ENCODE measurements around the gene PLD1.
"Not testable (repeated sequence)": the region's sequence is repeated elsewhere in the genome, so short reads cannot be mapped to it uniquely, and the experiment has no call there.

PLD1 gene

GRCh38 chr3:171598990-171599389 lies 211.3 kb downstream of the PLD1 start:
- no peak for FAIRE-seq

DNA sequence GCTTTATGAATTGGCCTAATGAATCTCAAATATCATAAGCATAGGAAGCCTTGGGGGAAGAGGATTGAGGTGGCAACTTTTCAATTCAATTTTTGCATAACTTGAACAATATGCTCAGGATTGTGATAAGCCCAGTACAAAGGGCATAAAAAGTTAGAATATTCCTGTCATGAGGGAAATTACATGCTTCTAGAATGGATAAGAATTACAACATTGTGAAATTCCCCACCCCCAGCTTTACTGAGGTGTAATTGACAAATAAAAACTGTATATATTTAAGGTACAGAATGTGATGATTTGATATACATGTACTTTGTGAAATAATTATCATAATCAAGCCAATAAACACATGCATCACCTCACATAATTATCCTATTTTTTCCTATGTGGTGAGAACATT lies 217.5 kb downstream of the PLD1 start:
- FAIRE-seq: no peak

- FAIRE-seq: no peak
Measured at GRCh38 chr3:171591070-171591469, 219.2 kb downstream of the PLD1 start.

DNA sequence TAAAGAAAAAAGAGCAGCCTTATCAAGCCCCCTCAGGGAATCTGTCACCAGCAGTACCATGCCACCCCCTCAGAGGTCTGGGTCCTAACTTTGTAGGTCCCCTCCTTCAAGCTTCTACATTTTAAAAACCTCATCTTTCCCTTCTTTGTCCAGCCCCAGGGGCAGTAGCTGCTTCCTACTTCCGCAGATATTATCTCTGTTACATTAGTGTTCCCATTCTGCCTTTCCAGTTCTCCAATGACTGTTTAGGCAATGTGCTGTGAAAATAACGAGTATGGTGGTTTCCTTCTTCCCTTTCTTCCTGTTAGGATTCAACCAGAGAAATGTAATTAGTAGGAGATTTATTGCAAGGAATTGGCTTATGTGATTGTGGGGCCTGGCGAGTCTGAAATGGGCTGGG lies 224.0 kb downstream of the PLD1 start:
- no peak for FAIRE-seq

- FAIRE-seq: no peak
Measured at GRCh38 chr3:171585039-171585438, 225.2 kb downstream of the PLD1 start.

GRCh38 chr3:171584100-171584499 lies 226.2 kb downstream of the PLD1 start:
- FAIRE-seq: no peak

- FAIRE-seq: no peak
Measured at GRCh38 chr3:171574556-171575240, 235.6 kb downstream of the PLD1 start.

DNA sequence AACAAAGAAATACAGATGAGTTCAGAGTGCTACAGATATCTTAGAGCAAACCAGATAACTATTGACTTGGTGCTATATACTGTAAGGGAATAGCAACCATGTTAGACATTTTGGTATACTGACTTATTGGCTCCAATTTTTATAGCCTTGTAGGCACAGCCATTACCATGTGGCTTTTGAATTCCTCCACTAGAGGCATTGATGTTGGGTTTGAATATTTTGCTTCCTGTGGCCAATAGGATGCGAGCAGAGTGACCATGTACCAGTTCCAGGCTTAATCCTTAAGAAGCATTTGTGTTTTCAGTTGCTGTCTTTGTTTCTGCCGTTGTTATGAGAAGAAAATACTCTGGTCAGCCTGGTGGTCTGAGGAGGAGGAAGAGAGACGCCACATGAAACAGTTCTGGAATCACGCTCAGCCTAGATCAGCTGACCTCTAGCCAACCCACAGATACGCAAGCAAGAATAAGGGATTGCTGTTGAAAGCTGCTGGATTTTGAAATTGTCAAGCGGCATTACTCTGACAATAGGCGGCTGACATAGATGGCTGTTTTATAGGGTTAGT lies 240.6 kb downstream of the PLD1 start:
- no peak for FAIRE-seq

- no peak for FAIRE-seq
Measured at GRCh38 chr3:171568766-171569165, 241.5 kb downstream of the PLD1 start.

DNA sequence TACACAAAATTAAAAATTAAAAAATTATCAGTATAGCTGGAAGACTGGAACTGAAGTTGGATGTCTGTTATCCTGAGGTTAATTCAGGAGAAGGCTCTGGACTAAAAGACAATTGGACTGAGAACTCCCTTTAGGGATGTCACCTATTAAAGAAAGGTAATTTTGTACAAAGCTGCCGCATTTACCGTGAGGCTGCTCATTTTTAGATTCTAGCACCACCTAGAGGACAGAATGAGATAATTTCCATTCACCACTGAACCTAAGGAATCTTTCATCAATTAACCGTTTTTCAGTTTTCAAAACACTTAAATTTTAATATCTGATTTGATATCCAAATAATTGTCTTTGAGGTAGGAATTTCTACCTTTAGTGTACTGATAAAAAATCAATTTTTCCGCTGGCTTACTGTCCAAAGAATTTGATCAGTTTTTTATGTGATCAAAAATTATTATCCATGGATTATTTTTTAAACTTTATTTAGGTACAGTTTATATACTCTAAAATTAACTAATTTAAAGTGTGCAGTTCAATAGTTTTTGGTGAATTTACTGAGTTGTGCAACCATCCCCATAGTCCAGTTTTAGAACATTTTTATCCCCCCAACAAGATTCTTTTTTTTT lies 243.4 kb downstream of the PLD1 start:
- peak; percentile 24 for FAIRE-seq

DNA sequence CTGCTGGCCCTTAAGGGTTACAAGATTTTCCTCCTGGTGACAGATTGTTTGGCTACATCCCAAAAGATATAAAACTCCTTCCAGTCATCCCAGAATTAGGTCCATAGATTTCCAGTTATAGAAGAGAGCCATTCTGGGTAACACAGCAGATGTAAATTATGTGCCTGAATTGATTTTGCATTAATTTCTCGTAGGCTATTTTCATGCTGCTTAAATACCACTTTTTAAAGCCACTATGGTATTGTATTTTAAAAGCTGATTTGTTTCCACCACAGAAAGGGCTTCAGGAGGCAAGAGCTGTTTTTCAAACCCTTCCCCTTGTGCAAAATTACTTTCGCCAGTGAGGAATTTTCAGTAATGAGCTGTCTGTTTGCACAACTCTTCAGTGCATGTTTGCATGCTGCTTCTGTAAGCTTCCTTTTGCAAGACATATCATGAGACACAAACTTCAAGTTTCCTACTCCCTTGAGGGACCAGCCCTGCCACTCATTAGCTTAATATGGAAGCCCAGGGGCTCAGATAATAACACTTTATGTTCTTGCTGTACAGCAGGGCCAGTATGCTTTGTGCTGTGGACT lies 244.7 kb downstream of the PLD1 start:
- FAIRE-seq: no peak

DNA sequence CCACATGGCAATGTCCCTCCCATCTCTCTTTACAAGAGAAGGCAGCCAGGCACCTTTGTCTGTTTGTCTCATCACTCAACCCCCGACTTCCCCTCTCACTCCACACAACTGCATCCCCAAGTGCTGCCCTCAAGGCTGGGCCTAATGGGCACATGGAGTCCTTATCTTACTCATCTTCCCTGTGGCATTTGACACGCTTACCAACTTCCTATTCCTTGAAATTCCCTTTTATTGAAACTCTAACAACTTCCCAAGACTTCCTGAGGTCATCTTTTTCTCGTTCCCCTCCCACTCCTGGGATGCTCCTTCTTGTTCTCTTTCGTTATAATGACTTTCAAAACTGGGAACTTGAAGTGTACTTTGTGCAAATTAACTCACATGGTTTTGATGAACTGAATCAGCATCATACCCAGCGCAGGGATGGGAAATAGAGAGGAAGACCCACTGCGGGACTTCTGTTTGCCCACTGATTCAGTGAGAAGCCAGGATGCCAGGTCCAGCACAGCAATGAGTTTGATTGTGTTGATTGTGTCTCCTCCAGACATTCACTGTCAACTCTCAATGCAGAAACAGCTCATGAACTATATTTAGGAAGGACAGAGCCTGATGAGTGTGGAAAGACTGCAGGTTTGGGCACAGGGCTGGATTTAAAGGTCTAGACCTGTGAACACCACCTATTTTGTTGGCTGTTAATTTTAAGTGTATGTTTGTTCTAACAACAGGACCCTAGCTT lies 245.4 kb downstream of the PLD1 start:
- FAIRE-seq: no peak

DNA sequence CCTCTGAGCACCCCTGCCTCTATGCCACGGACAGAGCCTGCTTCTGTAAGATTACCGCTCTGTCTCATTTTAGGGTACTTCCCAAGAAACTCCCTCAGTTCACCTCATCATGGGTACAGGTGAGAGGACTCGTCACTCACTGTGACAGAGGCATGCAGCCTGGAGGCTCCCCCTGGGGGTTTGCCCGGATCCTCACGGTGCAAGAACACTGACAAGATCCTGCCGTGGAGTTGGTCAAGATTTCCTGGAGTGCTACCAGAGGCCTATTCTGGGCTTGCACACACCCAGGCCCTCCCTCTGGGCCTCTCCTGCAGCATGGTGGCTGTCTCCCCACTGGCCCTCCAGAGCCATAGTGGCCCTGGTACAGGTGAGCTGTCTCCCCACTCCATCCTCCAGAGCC lies 247.0 kb downstream of the PLD1 start:
- FAIRE-seq: no peak

DNA sequence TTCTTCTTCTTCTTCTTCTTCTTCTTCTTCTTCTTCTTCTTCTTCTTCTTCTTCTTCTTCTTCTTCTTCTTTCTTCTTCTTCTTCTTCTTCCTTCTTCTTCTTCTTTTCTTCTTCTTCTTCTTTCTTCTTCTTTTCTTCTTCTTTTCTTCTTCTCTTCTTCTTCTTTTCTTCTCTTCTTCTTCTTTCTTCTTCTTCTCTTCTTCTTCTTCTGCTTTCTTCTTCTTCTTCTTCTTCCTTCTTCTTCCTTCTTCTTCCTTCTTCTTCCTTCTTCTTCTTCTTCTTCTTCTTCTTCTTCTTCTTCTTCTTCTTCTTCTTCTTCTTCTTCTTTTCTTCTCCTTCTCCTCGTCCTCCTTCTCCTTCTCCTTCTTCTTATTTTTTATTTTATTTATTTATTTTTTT lies 247.8 kb downstream of the PLD1 start:
- not testable (repeated sequence) for FAIRE-seq

DNA sequence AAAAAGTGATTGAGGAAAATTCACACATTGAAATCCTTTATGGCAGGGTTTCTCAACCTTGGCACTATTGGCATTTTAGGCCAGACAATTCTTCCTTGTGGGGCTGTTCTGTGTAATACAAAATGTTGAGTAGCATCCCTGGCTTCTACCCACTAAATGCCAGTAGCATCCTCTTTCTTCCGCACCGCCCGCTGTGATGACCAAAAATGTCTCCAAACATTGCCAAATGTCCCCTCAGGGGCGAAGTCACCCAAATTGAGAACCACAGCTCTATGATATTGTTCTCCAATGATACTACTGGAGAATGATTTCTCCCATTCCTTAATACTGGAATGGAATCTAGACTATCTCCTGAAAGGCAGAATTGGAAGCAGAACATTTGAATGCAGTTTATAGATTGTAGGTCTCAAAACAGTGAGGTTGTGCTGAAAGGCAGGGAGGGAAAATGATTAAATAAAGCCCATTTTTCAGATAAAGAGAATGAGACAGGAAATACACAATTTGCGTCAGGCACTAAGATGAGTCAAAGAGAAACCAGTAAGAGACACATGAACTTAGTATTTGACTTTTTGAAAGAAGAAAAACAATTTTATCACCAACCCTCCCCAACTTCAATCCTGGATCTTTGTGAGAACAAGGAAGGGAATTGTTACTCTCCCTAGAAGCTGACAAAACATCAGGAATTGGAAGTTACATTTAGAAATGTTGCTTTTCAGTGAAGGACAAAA lies 248.5 kb downstream of the PLD1 start:
- no peak for FAIRE-seq

DNA sequence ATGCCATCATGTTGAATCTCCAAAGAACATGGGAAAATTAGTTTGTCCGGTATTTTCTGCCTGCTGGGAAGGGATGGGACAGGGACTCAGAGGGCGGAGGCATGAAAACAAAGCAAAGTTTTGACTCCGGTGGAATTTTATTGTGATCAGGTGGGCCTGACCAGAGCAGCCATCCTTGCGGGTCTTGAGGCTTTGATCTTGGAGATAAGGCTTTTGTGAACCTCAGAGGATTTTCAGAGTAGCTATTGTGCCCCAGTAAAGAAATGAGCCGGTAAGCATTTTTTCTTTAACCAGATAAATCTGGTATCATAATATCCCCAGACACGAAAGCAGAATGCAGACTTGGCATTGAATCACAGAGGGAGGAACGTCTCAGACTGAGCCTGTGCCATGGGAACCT lies 250.7 kb downstream of the PLD1 start:
- no peak for FAIRE-seq

GRCh38 chr3:171558188-171558696 lies 252.0 kb downstream of the PLD1 start:
- no peak for FAIRE-seq

GRCh38 chr3:171557173-171557572 lies 253.1 kb downstream of the PLD1 start:
- no peak for FAIRE-seq

- FAIRE-seq: no peak
Measured at GRCh38 chr3:171556574-171557145, 253.6 kb downstream of the PLD1 start.

- no peak for FAIRE-seq
Measured at GRCh38 chr3:171556148-171556547, 254.1 kb downstream of the PLD1 start.

- no peak for FAIRE-seq
Measured at GRCh38 chr3:171553086-171553485, 257.2 kb downstream of the PLD1 start.

- FAIRE-seq: no peak
Measured at GRCh38 chr3:171552531-171552930, 257.8 kb downstream of the PLD1 start.

Data from colon (tissue), 2 donors.